UCSD-AML1 (cell line): ENCODE results near the gene WNK4.
"Not testable (repeated sequence)": the region's sequence is repeated elsewhere in the genome, so short reads cannot be mapped to it uniquely, and the experiment has no call there.

Experiments
- DNase-seq: peaks from one replicate; lab custom pipeline; 2025; ENCODE audit not compliant: unreplicated experiment; lab: John Stamatoyannopoulos, UW

WNK4 gene

DNA sequence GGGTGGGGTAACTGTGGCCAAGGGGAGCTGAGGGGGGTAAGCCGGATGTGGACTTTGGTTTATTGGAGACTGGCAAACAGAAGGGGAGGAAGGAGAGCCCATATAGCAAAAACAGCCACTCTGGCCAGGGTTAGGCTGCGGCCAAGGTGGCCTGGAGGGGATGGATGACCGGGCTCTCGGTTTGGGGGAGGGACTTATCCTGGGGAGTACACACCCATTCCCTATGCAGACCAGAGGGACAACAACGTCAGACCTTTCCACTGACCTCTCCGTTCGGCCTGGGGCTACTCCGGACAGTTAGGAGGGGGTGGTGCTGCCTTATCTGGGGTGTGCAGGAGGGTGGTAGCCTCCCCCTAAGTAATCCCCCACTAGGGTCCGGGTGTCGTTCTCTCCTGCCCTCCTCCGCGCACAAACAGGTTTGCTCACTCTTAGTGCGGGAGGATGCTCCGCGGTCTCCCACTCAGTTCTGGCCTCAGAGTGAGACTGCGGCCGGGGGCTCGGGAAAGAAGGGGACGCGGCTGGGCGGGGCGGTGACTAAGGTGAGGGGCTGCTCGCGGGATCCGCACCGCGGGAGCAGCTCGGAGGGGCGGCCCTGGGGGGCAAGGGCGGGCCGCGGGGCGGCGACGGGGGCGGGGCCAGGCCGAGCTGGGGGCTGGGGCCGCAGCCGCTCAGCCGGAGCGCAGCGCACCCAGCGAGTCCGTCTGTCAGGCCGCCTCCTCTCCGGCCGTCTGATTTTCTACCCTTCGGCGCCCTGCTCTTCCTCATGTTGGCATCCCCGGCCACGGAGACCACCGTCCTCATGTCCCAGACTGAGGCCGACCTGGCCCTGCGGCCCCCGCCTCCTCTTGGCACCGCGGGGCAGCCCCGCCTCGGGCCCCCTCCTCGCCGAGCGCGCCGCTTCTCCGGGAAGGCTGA is at the start of gene WNK4:
WNK4 (plus strand) TSS at position 675 of the 915 bp plus-strand sequence; CDS start at position 764, 89 bp downstream.
- DNase-seq, result no peak

DNA sequence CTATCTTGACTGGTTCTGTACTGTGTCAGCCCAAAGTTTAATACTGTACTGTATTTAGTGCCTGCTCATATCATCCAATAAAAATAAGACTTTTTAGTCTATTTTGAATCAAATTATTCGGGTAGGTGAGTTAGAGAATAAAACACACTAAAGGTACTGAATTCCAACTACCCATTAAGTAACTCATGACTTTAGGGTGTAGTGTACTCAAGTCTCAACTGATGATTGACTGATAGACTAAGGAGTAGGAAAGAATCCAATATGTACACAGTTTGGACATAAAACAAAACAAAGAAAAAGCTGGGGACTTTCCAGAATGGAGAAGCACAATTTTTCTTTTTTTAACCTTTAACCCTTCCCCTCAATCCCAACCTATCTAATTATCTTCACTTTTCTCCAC is 39.7 kb upstream of the WNK4 start:
- no peak for DNase-seq

DNA sequence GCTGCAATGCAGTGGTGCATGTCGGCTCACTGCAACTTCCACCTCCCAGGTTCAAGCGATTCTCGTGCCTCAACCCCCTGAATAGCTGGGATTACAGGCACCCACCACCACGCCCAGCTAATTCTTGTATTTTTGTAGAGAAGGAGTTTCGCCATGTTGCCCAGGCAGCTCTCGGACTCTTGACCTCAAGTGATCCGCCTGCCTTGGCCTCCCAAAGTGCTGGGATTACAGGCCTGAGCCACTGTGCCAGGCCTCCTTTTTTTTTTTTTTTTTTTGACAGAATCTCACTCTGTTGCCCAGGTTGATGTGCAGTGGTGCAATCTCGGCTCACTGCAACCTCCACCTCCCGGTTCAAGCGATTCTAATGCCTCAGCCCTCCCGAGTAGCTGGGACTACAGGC is 37.5 kb upstream of the WNK4 start:
- not testable (repeated sequence) for DNase-seq

DNA sequence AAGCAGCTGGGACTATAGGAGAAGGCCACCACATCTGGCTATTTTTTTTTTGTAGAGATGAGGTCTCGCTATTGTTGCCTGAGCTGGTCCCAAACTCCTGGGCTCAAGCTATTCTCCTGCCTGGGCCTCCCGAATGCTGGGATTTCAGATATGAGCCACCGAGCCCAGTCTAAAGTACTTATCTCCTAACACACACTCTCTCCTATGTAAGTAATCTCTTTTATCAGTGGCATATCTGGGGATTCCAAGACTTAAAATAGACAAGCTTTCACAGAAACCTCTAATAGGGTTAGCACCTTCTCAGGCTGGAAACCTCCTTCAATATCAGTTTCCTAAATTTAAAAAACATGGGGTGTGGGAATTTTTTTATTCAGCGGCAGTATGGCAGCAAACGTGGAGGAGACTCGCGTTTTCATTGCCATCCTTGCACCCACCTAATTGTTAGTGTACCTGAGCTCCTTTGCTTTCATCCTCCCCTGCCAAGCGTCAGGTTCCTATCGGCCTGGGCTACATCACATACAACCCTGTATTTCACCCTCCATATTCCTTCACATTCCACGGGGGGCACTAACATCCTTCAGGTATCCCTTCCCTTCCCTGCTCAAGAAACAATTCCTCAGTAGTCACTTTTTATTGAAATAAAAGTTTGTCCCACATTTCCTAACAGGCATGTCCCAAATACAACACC is 36.7 kb upstream of the WNK4 start:
- DNase-seq, result no peak

DNA sequence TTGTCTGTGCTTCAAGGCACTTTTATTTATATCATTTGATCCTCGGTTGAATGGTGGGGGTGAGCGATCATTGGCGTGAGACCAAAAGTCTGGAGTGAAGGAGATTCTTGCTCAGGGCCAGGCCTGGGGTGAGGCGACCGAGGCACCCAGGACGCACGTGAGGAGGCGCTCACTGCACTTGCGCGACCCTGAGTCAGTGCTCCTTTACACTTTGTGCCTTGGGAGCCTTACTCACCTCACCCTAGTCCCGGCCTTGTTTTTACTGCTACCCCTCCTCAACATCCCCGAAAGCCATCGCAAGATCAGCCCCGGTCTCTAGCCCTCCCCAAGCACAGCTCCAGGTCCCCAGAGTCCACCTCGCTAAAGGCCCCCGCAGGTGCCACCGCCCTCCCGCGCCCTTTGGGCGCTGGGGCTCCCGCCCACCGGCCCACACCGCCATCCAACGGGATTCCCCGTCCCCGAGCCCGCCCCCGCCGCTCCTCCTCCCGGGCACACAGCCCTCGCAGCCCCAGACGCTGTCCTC is 36.1 kb upstream of the WNK4 start:
- DNase-seq, result peak; percentile 85

DNA sequence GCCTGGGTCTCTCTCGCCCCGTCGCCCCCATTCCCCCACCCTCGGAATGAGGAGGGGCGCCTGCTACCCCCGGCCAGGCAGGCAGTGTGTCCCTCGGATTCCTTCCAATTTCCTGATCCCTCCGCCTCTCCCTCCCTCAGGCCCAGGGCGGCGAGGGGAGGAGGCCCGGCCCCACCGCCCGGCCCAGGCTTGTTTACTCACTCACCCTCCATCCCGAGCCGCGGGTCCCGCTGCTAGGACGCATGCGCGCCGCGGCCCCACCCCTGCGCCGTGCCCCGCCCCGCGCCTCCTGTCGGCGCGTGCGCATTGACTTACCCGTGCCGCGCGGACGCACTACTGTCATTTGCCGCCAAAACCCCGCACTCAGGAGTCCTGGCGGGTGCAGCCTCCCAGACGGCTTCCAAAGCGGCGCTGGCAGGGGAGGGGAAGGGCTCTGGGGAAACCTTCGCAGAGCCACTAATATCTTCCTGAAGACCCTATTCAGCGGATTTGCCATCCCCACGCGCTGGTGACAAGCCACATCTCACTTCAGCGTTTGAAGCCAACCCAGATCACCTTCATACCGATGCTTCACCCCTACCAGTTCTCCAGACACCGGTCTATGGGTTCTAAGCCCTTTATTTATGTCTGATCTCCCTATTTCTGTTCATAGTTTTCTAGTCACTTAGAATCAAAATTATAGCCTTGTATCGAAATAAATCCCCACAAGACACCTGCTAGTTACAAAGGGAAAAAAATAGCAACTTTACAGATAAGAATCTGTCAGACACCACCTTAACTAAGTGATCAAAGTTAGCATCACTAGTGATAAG is 35.4 kb upstream of the WNK4 start, which contains the start of gene EZH1:
EZH1 (minus strand) TSS at position 235 of the 812 bp plus-strand sequence. CDS start 16,099 bp downstream, outside the sequence.
- peak; percentile 93 for DNase-seq

DNA sequence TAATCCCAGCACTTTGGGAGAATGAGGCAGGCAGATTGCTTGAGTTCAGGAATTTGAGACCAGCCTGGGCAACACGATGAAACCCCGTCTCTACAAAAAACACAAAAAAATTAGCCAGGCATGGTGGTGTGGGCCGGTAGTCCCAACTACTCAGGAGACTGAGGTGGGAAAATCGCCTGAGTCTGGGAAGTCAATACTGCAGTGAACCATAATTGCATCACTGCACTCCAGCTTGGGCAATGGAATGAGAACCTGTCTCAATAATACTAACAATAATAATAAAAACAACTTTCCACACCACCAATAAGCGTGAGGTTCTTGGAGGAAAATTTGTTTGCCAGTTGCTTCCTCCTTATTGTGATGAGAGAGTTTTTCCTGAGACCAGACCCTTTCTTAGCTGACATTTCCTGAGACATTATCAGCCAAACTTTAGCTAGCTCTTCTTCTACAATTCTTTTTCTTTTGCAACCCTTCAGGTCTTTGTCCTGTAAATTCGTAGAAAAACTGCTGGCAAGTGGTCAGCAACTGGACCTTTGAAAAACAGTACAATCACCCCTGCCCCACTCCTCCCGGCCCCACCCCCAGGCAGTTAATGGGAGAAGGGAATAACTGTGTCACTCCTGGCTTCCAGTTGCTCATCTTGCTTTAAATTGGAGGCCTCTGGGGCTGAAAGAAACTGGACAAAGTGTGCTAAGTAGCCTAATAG is 32.1 kb upstream of the WNK4 start:
- DNase-seq, result no peak

DNA sequence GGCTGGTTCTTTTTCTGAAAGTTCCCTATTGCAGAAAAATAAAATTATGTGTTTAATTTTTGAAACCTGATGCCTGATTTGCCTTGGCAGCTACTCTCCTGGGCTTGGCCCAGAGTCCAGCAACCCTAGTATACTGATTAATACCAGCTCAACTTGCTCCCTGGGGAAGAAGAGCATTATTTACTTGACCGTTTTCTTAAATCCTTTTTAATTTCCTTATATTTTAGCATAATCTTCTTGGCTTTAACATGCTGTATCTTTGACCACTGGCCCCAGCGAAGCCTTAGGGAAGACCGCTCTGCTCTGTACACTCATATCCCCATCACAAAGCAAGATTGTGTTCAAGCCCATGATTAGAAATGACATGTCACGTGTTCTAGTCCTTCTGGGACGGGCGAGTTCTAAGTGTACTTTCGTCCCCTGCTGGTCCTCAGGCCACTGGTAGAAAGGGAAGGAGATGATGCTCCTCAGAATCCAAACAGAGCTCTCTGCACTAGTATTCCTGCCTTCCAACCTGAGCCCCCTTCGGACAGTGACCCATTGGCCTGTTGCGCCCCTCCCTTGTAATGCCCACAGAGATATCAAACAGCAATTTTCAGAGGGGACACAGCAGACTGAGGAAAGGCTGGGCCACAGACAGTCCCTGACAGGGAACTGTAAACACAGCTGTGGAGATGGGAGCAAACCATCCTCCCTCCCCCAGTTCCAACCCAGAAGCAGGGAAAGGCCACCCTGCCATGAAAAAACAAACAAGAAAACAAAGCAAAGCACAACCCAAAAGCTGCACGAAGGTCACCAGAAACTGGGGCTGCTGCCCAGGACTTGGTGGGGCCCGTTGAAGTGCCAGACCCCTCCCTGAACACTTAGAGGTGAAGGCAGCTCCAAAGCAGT is 31.3 kb upstream of the WNK4 start:
- DNase-seq, result no peak

DNA sequence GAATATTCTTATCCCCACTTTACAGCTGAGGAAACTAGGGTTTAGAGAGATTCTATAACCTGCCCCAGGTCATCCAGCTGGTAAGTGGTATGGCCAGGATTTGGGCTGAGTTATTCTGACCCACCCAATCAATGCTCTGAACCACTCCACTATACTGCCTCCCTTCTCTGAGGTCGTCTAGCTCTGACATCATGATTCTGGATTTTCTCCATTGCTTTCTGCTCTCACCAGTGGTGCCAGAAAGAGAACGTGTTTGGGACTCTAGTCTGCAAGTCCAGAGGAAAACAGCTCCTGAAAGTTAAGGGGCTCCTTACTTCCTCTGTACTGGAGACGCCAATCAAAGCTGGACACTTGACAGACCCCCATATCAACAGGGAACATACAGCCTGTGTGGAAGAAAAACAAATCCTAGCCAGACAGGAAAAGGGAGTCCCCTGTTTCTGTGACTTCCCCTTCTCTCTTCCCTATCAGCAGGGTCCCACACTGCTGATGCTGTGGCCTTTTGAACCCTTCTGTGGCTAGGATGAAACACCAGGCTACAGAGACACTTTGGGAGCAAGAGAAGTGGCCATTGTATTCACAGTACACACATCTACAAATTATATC is 29.6 kb upstream of the WNK4 start:
- peak; percentile 36 for DNase-seq

DNA sequence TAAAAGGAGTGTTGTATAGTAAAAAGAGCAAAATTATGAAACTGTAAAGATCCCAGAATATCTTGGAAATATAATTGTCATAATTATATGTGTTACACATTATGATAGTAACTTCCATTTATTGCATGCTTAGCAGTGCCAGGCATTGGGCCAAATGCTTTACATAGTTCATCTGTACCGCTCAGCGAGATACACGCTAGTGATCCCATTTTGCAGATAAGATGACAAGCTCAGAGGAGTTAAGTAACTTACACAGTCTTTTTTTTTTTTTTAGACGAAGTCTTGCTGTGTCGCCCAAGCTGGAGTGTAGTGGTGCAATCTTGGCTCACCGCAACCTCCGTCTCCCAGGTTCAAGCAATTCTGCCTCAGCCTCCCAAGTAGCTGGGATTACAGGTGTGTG is 28.8 kb upstream of the WNK4 start:
- DNase-seq, result no peak

DNA sequence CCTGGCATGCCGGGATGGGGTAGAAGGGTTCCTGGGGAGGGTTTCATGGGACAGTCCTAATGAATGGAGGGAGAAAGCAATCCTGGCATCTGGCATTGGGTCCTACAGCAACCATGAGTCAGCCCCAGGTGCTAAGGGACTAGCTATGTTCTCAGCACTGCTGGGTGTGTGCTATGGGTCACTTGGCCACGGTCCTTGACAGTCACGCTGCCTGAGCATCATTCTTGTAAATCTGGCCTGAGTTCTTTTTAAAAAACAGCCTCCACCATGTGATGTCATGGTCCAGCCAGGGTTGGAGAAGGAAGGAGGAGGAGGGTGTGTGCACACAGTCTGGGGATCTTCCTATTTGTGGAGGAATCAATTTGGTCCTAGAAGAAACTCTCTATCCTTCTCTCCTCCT is 25.6 kb upstream of the WNK4 start:
- no peak for DNase-seq

DNA sequence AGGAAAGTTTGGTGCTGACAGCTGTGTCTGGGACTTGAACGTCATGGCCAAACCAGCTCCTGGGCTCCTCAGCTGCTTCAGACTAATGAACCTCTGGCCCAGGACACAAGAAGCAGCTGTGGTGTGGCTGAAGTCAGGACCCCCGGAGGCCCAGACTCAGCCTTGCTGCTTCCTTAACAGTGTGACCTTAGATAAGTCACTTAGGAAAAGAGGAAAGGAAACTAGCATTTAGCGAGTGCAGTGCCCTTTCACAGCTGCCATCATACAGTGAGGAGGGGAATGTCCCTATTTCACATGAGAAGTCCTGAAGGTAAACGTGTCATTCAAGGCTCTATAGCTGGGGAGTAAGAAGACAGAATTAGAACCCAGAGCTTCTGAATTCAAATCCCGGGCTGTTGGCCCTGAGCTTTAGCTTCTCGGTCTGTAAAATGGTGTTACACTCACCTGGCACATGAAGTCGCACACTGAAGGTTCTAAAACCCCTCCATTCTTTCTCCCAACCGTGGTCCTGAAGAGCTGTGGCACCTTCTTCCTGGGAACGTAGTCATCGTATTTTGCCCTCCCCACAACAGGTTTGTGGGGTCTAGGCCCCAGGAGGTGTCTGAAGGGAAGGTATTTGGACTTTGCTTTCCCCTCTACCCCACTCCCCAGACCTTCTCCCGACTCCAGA is 20.3 kb upstream of the WNK4 start:
- no peak for DNase-seq

DNA sequence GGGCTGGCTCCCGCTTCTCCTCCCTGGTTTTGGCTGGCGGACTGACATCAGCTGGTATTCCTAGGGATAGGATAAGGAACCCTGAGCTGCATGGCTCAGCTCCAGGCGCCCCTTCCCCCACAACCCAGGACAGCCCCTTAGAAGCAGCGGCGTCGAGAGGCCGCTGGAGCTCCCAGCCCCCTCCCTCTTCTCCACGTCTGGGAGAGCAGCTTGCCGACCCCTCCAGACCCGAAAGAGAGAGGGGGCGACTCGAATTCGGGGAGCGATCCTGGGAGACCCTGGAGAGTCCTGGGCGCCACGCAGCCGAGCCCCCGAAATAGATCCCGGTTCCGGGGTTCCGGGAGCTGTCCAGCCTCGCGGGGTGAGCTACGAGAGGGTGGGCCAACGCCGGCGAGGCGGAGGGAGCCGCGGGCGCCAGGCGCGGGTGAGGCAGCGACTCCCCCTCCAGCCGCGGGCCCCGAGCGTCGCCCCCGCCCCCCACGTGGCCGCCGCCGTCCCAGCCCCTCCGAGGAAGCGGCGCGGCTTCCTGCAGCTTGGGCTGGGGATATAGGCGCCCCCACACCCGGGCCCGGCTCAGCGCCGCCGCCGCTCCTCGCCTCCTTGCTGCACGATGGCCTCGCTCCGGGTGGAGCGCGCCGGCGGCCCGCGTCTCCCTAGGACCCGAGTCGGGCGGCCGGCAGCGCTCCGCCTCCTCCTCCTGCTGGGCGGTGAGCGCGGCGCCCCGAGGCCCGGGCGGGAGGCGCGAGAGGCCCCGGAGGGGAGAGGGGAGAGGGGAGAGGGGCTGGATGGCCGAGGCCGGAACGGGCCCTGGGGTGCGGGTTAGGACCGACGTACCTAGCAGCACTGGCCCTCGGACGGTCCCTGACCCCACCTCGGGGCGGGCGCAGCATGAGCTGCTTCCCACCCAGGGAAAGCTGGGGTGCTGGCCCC is 19.5 kb upstream of the WNK4 start, which contains the start of gene RAMP2:
RAMP2 (plus strand) TSS at position 576 of the 930 bp plus-strand sequence; CDS start at position 611, 35 bp downstream.
- no peak for DNase-seq

DNA sequence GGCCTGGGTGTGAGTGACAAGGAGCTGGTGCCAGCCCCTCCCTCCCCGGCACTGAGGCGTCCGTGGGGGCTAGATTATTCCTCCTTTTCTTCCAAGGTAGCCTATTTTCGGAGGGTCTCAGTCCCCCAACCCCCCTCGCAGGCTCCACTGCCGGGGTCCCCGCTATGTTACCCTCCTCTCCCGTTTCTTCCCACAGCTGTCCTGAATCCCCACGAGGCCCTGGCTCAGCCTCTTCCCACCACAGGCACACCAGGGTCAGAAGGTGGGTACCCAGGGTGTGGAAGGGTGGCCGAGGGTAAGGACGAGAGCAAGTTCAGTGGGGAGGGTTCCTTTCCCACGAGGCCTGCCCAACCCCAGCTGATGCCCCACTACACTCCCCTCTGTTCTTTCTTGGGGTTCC is 18.8 kb upstream of the WNK4 start:
- DNase-seq, result no peak

DNA sequence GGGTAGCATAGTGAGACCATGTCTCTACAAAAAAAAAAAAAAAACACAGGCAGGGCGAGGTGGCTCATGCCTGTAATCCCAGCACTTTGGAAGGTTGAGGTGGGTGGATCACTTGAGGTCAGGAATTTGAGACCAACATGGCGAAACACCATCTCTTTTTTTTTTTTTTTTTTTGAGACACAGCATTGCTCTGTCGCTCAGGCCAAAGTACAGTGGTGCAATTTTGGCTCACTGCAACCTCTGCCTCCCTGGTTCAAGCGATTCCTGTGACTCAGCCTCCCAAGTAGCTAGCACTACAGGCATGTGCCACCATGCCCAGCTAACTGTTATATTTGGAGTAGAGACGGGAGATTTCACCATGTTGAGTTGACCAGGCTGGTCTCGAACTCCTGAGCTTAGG is 14.3 kb upstream of the WNK4 start:
- DNase-seq, result no peak

DNA sequence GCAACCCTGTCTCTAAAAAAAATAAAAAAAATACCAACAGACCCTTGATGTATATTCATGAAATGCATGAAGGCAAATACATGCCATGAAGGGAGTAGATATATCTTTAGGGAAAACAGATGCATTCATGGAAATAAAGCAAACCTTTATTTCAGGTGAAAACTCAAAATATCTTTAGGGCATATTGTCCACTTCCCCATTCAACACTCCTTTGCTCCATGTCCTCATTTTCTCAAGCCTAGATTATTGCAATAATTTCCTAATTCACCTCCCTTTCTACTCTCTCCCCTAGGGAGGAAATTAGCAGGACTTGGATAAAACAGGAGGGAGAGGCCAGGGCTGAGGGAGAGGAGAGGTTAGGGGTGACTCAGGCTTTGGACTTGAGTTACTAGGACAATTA is 12.9 kb upstream of the WNK4 start:
- no peak for DNase-seq

DNA sequence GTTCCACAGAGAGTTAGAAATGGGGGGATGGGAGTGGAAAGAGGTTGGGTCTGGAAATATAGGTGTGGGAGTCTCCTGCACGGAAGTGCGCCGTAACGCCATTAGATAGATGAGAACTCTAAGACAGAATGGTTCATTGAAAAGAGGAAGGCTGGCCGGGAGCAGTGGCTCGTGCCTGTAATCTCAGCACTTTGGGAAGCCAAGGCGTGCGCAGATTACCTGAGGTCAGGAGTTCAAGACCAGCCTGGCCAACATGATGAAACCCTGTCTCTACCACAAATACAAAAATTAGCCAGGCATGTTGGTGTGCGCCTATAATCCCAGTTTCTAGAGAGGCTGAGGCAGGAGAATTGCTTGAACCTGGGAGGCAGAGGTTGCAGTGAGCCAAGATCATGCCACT is 12.4 kb upstream of the WNK4 start:
- not testable (repeated sequence) for DNase-seq
